GM12878 (cell line): ENCODE data around the gene SEMA5A. TPM values are rescaled to one million over a fixed set of nuclear protein-coding genes. Genes with fewer than 3 reads are reported as not detected.

ENCODE experiments used
- ATAC-seq: fragments of 200-7000 bp; cut with Tn5 transposase; 3 replicates; pipeline ENCODE4 v1.9.1; 2020; ENCODE audit warnings: mild to moderate bottlenecking, moderate library complexity
- BruUV-seq: library from RNA; stranded (reverse); fragments of 400-500 nt; replicated peaks from 2 replicates; lab custom pipeline; 2021; lab: Mats Ljungman, UMichigan
- CTCF ChIA-PET: fragments of 300-600 bp; sonication (Branson Sonifier 250); formaldehyde crosslinking; extraction: SDS; loops from one replicate; lab custom pipeline; 2021; ENCODE audit warnings: inconsistent platforms; lab: Yijun Ruan, JAX
- POLR2A ChIA-PET: fragments of 350-600 bp; formaldehyde crosslinking; extraction: SDS; loops from one replicate; lab custom pipeline; 2021; ENCODE audit warnings: inconsistent platforms; lab: Charles Lee
- RAD21 ChIA-PET: fragments of 300-600 bp; sonication (Branson Sonifier 250); formaldehyde crosslinking; loops from one replicate; lab custom pipeline; 2023; ENCODE audit warnings: antibody characterized with exemption; ENCODE audit not compliant: unreplicated experiment; lab: Charles Lee
- SMC1A ChIA-PET: fragments of 300-600 bp; sonication (Branson Sonifier 250); formaldehyde crosslinking; loops from one replicate; lab custom pipeline; 2023; ENCODE audit not compliant: unreplicated experiment, uncharacterized antibody; lab: Charles Lee
- DNase-seq: peaks from one replicate; pipeline ENCODE4 v3.0.0-alpha.2; 2011; ENCODE audit warnings: low read depth, low spot score
- FAIRE-seq: peaks from 3 replicates; lab custom pipeline; 2011; peaks lifted over from hg19 to GRCh38; lab: Jason Lieb, UNC
- H2AFZ ChIP-seq: 2 replicates; pipeline ENCODE4 v1.6.0; 2011; ENCODE audit warnings: low read depth, low read length, control low read depth; ENCODE audit not compliant: control insufficient read depth
- H3K27ac ChIP-seq: 2 replicates; pipeline ENCODE4 v1.5.1; 2011; ENCODE audit warnings: control low read depth; ENCODE audit not compliant: control insufficient read depth, insufficient read depth
- H3K27me3 ChIP-seq, 2 experiments: replicated peaks in 1 of 2; 2 replicates each; pipeline versions ENCODE4 v1.6.0 to v1.6.1; 2011; ENCODE audit warnings: low read length in 1 of 2; ENCODE audit not compliant: control insufficient read depth in 2 of 2, insufficient read depth in 2 of 2
- H3K36me3 ChIP-seq, 2 experiments: 2 replicates each; pipeline ENCODE4 v1.5.1; 2011; ENCODE audit warnings: low read length in 1 of 2; ENCODE audit not compliant: control insufficient read depth in 2 of 2, insufficient read depth in 2 of 2
- H3K4me1 ChIP-seq: 2 replicates; pipeline ENCODE4 v1.6.1; 2011; ENCODE audit warnings: mild to moderate bottlenecking, low read length, moderate library complexity, mixed read lengths; ENCODE audit not compliant: control insufficient read depth, insufficient read depth
- H3K4me2 ChIP-seq: 2 replicates; pipeline ENCODE4 v1.6.0; 2011; ENCODE audit warnings: control low read depth; ENCODE audit not compliant: control insufficient read depth, insufficient read depth
- H3K4me3 ChIP-seq: fragments of 200-600 bp; sonication (generic); 2 replicates; pipeline ENCODE4 v1.5.1; 2016
- H3K79me2 ChIP-seq: 2 replicates; pipeline ENCODE4 v1.6.0; 2011; ENCODE audit warnings: low read length; ENCODE audit not compliant: control insufficient read depth, insufficient read depth
- H3K9ac ChIP-seq: 2 replicates; pipeline ENCODE4 v1.8.0; 2011; ENCODE audit warnings: low read length, control low read depth, mixed read lengths; ENCODE audit not compliant: control insufficient read depth, insufficient read depth
- H3K9me3 ChIP-seq: replicated peaks from 3 replicates; pipeline ENCODE4 v1.5.1; 2011; ENCODE audit warnings: mild to moderate bottlenecking, low read length; ENCODE audit not compliant: control insufficient read depth, insufficient read depth
- H4K20me1 ChIP-seq: 2 replicates; pipeline ENCODE4 v1.6.0; 2011; ENCODE audit not compliant: control insufficient read depth, insufficient read depth
- NFYB ChIP-seq: IDR thresholded peaks from 2 replicates; pipeline ENCODE4 v1.6.1; 2011; ENCODE audit warnings: low read depth, mild to moderate bottlenecking, low read length, improper control_type of control experiment, moderate library complexity; ENCODE audit not compliant: insufficient read depth
- SMC3 ChIP-seq: IDR thresholded peaks from 2 replicates; pipeline ENCODE4 v1.6.1; 2011; ENCODE audit warnings: low read length, improper control_type of control experiment, borderline replicate concordance
- WGBS: methylation state at CpG from one replicate; pipeline ENCODE4 v1.1.6; 2016; ENCODE audit warnings: low lambda C conversion rate; ENCODE audit not compliant: insufficient replicate concordance, insufficient coverage; ENCODE audit errors: missing lambda C conversion rate; 5-methylcytosine and 5-hydroxymethylcytosine counted together
- in situ Hi-C: fragments of 300-500 bp; cut with MboI; formaldehyde crosslinking; loops from 9 replicates; pipeline ENCODE4 v1.14.3; 2018; ENCODE audit warnings: mixed read lengths
- intact Hi-C: fragments of 100-400 bp; cut with micrococcal nuclease; formaldehyde crosslinking; loops from one replicate; pipeline ENCODE4 v1.14.2; 2022; ENCODE audit not compliant: unreplicated experiment
- polyA plus RNA-seq, 11 experiments: library from polyadenylated mRNA; depleted of rRNA in 4 of 11; unstranded in 6 of 11; stranded (reverse) in 5 of 11; fragments of >200 nt; fragmentation: Nextera tagmentation in 4 of 11; fragmentation: Illumina TruSeq in 1 of 11; extraction: Ambion mirVana in 4 of 11; extraction: Trizol in 1 of 11; gene quantifications; 1 replicate in 1 of 11; 2 replicates in 10 of 11; pipeline versions ENCODE4 v1.2.1 to v1.2.3, GENCODE V29; 2011 to 2016; ENCODE audit warnings: inconsistent platforms in 2 of 11, missing spikeins in 2 of 11, low read depth in 1 of 11
- total RNA-seq, 4 experiments: library from RNA; depleted of rRNA in 3 of 4; stranded (reverse); fragments of >200 nt in 3 of 4; fragmentation: Illumina TruSeq in 1 of 4; extraction: Trizol in 1 of 4; gene quantifications; 2 replicates each; pipeline versions ENCODE4 v1.2.1 to v1.2.3, GENCODE V29; 2013 to 2021
- TF ChIP-seq, protein P1 (sequence below): fragments of 450-650 bp; formaldehyde crosslinking; IDR thresholded peaks from 2 replicates; pipeline ENCODE4 v1.5.0; 2022; ENCODE audit warnings: mild to moderate bottlenecking, missing genetic modification characterization

Gene SEMA5A
- total and polyA plus RNA-seq, 10 of the 15 experiments (the other 5 are each of a cell fraction or from before 2014, with no cell fraction given), result 0.03 to 2.4 (median 0.09) TPM; not detected in 1

DNA sequence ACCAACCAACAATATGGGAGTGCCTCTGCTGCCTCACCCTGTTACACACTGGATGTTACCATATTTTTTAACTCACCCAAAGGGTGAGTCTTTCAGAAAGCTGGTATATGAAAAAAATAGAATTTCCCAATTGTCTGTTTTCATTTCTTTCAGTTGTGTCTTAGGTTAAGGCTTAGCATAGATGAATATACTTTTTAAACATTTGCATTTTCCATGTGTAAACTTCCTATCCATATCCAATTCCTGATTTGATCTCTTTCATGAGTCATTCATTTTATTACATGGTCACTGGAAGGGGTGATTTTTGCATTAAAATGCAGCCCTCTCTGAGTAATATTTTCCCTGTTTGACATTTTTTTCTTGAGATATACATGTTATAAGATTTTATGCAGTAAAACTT is 406.5 kb downstream of the SEMA5A start (continued):
- TF ChIP-seq, protein P1, sequence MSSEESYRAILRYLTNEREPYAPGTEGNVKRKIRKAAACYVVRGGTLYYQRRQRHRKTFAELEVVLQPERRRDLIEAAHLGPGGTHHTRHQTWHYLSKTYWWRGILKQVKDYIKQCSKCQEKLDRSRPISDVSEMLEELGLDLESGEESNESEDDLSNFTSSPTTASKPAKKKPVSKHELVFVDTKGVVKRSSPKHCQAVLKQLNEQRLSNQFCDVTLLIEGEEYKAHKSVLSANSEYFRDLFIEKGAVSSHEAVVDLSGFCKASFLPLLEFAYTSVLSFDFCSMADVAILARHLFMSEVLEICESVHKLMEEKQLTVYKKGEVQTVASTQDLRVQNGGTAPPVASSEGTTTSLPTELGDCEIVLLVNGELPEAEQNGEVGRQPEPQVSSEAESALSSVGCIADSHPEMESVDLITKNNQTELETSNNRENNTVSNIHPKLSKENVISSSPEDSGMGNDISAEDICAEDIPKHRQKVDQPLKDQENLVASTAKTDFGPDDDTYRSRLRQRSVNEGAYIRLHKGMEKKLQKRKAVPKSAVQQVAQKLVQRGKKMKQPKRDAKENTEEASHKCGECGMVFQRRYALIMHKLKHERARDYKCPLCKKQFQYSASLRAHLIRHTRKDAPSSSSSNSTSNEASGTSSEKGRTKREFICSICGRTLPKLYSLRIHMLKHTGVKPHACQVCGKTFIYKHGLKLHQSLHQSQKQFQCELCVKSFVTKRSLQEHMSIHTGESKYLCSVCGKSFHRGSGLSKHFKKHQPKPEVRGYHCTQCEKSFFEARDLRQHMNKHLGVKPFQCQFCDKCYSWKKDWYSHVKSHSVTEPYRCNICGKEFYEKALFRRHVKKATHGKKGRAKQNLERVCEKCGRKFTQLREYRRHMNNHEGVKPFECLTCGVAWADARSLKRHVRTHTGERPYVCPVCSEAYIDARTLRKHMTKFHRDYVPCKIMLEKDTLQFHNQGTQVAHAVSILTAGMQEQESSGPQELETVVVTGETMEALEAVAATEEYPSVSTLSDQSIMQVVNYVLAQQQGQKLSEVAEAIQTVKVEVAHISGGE, result no peak

- no peak for TF ChIP-seq SMC3
- TF ChIP-seq NFYB, result 0 out of 2 replicates have a peak, but pooled peaks have one; percentile 62
- TF ChIP-seq, all 136 proteins: peak for 1
- H3K36me3 ChIP-seq, result no peaks in the 10 kb centered on the region
- DNase-seq, result no peak
- no peaks in the 10 kb centered on the region for H3K27me3 ChIP-seq
- H4K20me1 ChIP-seq, result no peaks in the 10 kb centered on the region
- H2AFZ ChIP-seq, result no peak overlapping the region
- CTCF ChIA-PET, result no interaction called here
- no peak overlapping the region for H3K27ac ChIP-seq
- RAD21 ChIA-PET, result no interaction called here
- no peak for ATAC-seq
- BruUV-seq, result no TSS peak
- no peaks in the 10 kb centered on the region for H3K79me2 ChIP-seq
- intact Hi-C loops (no loop called here), in situ Hi-C loops (no loop called here)
- POLR2A ChIA-PET, result no interaction called here
- H3K9ac ChIP-seq, result no peak overlapping the region
- no peak overlapping the region for H3K4me3 ChIP-seq
- 48% methylated on average over 2 of the region's 2 CpGs for WGBS
- no peak for FAIRE-seq
- no peaks in the 10 kb centered on the region for H3K9me3 ChIP-seq
- SMC1A ChIA-PET, result no interaction called here
- H3K4me1 ChIP-seq, result no peaks in the 10 kb centered on the region; the same call in 1 of the 2 replicates
- H3K4me2 ChIP-seq, result no peak overlapping the region
These were observed 417.7 kb downstream of the SEMA5A start for GRCh38 chr5:9128136-9128535.
